Left renal pelvis (tissue), 4 donors: ENCODE data around the gene CUX1. TPM values are rescaled to one million over a fixed set of nuclear protein-coding genes. Genes with fewer than 3 reads are reported as not detected.
"Not testable (repeated sequence)": the region's sequence is repeated elsewhere in the genome, so short reads cannot be mapped to it uniquely, and the experiment has no call there.

ENCODE experiments used
- DNase-seq, 4 donors: peaks; one replicate each; pipeline ENCODE4 v3.0.0-alpha.2; 2013; ENCODE audit warnings: low read depth in 4 of 4, low spot score in 3 of 4
- polyA plus RNA-seq, 4 donors: library from polyadenylated mRNA; unstranded; fragments of 120-200 nt; gene quantifications; one replicate each; pipeline ENCODE4 v1.2.1, GENCODE V29; 2013; ENCODE audit not compliant: insufficient read length in 4 of 4

The CUX1 gene
- polyA plus RNA-seq, 4 donors, result 66.7 to 114 (median 96.4) TPM

- not testable (repeated sequence) for DNase-seq
These were observed 19.3 kb upstream of the CUX1 start for GRCh38 chr7:101798173-101798572.

- DNase-seq, result no peak
These were observed 14.0 kb upstream of the CUX1 start for GRCh38 chr7:101803203-101804087.

GRCh38 chr7:101804088-101804963 is 13.1 kb upstream of the CUX1 start:
- DNase-seq, result no peak

GRCh38 chr7:101804967-101805366 is 12.5 kb upstream of the CUX1 start:
- DNase-seq, result no peak

GRCh38 chr7:101812595-101812994 is 4.8 kb upstream of the CUX1 start:
- no peak for DNase-seq

- DNase-seq, result no peak
These were observed 3.9 kb upstream of the CUX1 start for GRCh38 chr7:101813402-101814019.

- no peak for DNase-seq
These were observed 3.1 kb upstream of the CUX1 start for GRCh38 chr7:101814081-101814990.

- DNase-seq, result no peak
These were observed 2.2 kb upstream of the CUX1 start for GRCh38 chr7:101814991-101815825.

GRCh38 chr7:101815826-101816594 is 1.4 kb upstream of the CUX1 start:
- DNase-seq, result peak in 1 of 4 donors; percentile 72

GRCh38 chr7:101816595-101817470 is 593 bp upstream of the CUX1 start:
- DNase-seq, result no peak

- no peak for DNase-seq
These were observed 1.1 kb downstream of the CUX1 start for GRCh38 chr7:101818287-101819071.

- no peak for DNase-seq
These were observed 1.8 kb downstream of the CUX1 start for GRCh38 chr7:101819183-101819582.

GRCh38 chr7:101819913-101820522 is 2.6 kb downstream of the CUX1 start:
- DNase-seq, result no peak

- DNase-seq, result no peak
These were observed 3.3 kb downstream of the CUX1 start for GRCh38 chr7:101820703-101821102.

- not testable (repeated sequence) for DNase-seq
These were observed 5.2 kb downstream of the CUX1 start for GRCh38 chr7:101822632-101823031.

GRCh38 chr7:101823096-101823495 is 5.7 kb downstream of the CUX1 start:
- DNase-seq, result no peak
